H1 (cell line): ENCODE results near the gene BRCC3. TPM values are rescaled to one million over a fixed set of nuclear protein-coding genes. Genes with fewer than 3 reads are reported as not detected.

Experiments used
- CTCF ChIA-PET: fragments of 300-600 bp; sonication (Branson Sonifier 250); formaldehyde crosslinking; loops from one replicate; lab custom pipeline; 2021; ENCODE audit not compliant: partially characterized antibody; lab: Charles Lee
- POLR2A ChIA-PET: fragments of 300-600 bp; sonication (Branson Sonifier 250); formaldehyde crosslinking; loops from one replicate; lab custom pipeline; 2021; ENCODE audit warnings: inconsistent platforms; ENCODE audit not compliant: partially characterized antibody; lab: Charles Lee
- DNase-seq, 2 experiments: peaks; one replicate each; pipeline versions ENCODE4 v3.0.0 to v3.0.0-alpha.2; 2010 to 2022; ENCODE audit warnings: low spot score in 2 of 2, low read depth in 1 of 2, mixed read lengths in 1 of 2
- FAIRE-seq: peaks from 2 replicates; lab custom pipeline; 2011; peaks lifted over from hg19 to GRCh38; lab: Jason Lieb, UNC
- H2AFZ ChIP-seq: 2 replicates; pipeline ENCODE4 v1.8.1; 2012; ENCODE audit warnings: low read length, inconsistent platforms
- H2AK5ac ChIP-seq: 2 replicates; pipeline ENCODE4 v1.6.1; 2013; ENCODE audit warnings: low read depth, low read length
- H2BK120ac ChIP-seq: replicated peaks from 2 replicates; pipeline ENCODE3; 2013; ENCODE audit warnings: low read depth, low read length, inconsistent platforms
- H2BK12ac ChIP-seq: 2 replicates; pipeline ENCODE4 v1.6.1; 2013; ENCODE audit warnings: low read depth, low read length
- H2BK15ac ChIP-seq: 2 replicates; pipeline ENCODE4 v1.6.1; 2013; ENCODE audit warnings: low read length
- H2BK20ac ChIP-seq: 2 replicates; pipeline ENCODE4 v1.6.1; 2013; ENCODE audit warnings: low read length
- H2BK5ac ChIP-seq: 2 replicates; pipeline ENCODE4 v1.6.1; 2013; ENCODE audit warnings: low read depth, low read length
- H3K14ac ChIP-seq: 2 replicates; pipeline ENCODE4 v1.6.1; 2013; ENCODE audit warnings: inconsistent platforms; ENCODE audit not compliant: insufficient read length
- H3K18ac ChIP-seq: 2 replicates; pipeline ENCODE4 v1.6.1; 2013; ENCODE audit warnings: low read length; ENCODE audit errors: extremely low read depth
- H3K23ac ChIP-seq: 2 replicates; pipeline ENCODE4 v1.6.1; 2013; ENCODE audit warnings: inconsistent platforms; ENCODE audit not compliant: insufficient read length
- H3K23me2 ChIP-seq: 2 replicates; pipeline ENCODE4 v1.6.1; 2013; ENCODE audit warnings: low read depth, low read length
- H3K27ac ChIP-seq: 2 replicates; pipeline ENCODE4 v1.6.1; 2011; ENCODE audit warnings: low read depth, low read length, inconsistent platforms
- H3K27me3 ChIP-seq, 4 experiments: replicated peaks in 1 of 4; 1 replicate in 1 of 4; 2 replicates in 3 of 4; pipeline versions ENCODE4 v1.6.1 to v1.8.1; 2011 to 2013; ENCODE audit warnings: low read length in 3 of 4, mild to moderate bottlenecking in 3 of 4, inconsistent platforms in 2 of 4, mixed read lengths in 2 of 4, moderate library complexity in 1 of 4; ENCODE audit not compliant: control insufficient read depth in 3 of 4, insufficient read depth in 3 of 4; ENCODE audit errors: extremely low read depth in 1 of 4
- H3K36me3 ChIP-seq, 4 experiments: 2 replicates each; pipeline versions ENCODE4 v1.6.1 to v1.8.1; 2011 to 2013; ENCODE audit warnings: mild to moderate bottlenecking in 4 of 4, low read length in 3 of 4, moderate library complexity in 2 of 4, control low read depth in 1 of 4, inconsistent platforms in 1 of 4; ENCODE audit not compliant: insufficient read depth in 4 of 4, control insufficient read depth in 2 of 4
- H3K4ac ChIP-seq: replicated peaks from 2 replicates; pipeline ENCODE3; 2013; ENCODE audit warnings: low read length, low read depth, mixed read lengths, inconsistent platforms; ENCODE audit not compliant: insufficient read length
- H3K4me1 ChIP-seq, 4 experiments: replicated peaks in 1 of 4; 1 replicate in 1 of 4; 2 replicates in 3 of 4; pipeline versions ENCODE4 v1.6.1 to v1.8.1; 2011 to 2013; ENCODE audit warnings: low read length in 3 of 4, inconsistent platforms in 2 of 4, mixed read lengths in 1 of 4; ENCODE audit not compliant: insufficient read depth in 4 of 4, control insufficient read depth in 3 of 4
- H3K4me2 ChIP-seq, 2 experiments: 2 replicates each; pipeline versions ENCODE4 v1.6.1 to v1.8.1; 2011 to 2013; ENCODE audit warnings: low read depth in 2 of 2, low read length in 2 of 2, control low read depth in 1 of 2, inconsistent platforms in 1 of 2, mild to moderate bottlenecking in 1 of 2; ENCODE audit not compliant: insufficient read depth in 1 of 2
- H3K4me3 ChIP-seq, 4 experiments: fragments of 200-600, 300-600 bp in 1 of 4; sonication (generic), shearing (Covaris generic), sonication (Bioruptor Twin) in 1 of 4; 2 replicates each; pipeline versions ENCODE4 v1.5.1 to v1.8.1; 2011 to 2016; ENCODE audit warnings: low read length in 4 of 4, low read depth in 3 of 4, control low read depth in 2 of 4, inconsistent platforms in 2 of 4, mild to moderate bottlenecking in 2 of 4, mixed read lengths in 1 of 4, moderate library complexity in 1 of 4; ENCODE audit not compliant: insufficient read depth in 2 of 4; ENCODE audit errors: extremely low read depth in 1 of 4
- H3K56ac ChIP-seq: replicated peaks from 2 replicates; pipeline ENCODE3; 2013; ENCODE audit warnings: low read depth, mild to moderate bottlenecking, mixed read lengths, low read length, inconsistent platforms; ENCODE audit not compliant: insufficient read length
- H3K79me1 ChIP-seq: 2 replicates; pipeline ENCODE4 v1.6.1; 2013; ENCODE audit warnings: low read depth, low read length, control low read depth
- H3K79me2 ChIP-seq, 2 experiments: 2 replicates each; pipeline versions ENCODE4 v1.6.1 to v1.8.1; 2012 to 2013; ENCODE audit warnings: low read length in 2 of 2, mild to moderate bottlenecking in 2 of 2, inconsistent platforms in 1 of 2; ENCODE audit not compliant: insufficient read depth in 2 of 2, control insufficient read depth in 1 of 2
- H3K9ac ChIP-seq, 4 experiments: replicated peaks in 1 of 4; 1 replicate in 1 of 4; 2 replicates in 3 of 4; pipeline versions ENCODE4 v1.6.1 to v1.8.1; 2011 to 2013; ENCODE audit warnings: low read depth in 3 of 4, low read length in 3 of 4, control low read depth in 2 of 4, mild to moderate bottlenecking in 2 of 4, moderate library complexity in 2 of 4, inconsistent platforms in 1 of 4; ENCODE audit errors: extremely low read depth in 1 of 4
- H3K9me3 ChIP-seq, 2 experiments: 2 replicates each; pipeline versions ENCODE4 v1.6.1 to v1.8.1; 2012 to 2013; ENCODE audit warnings: mild to moderate bottlenecking in 2 of 2, moderate library complexity in 2 of 2, control low read depth in 1 of 2, inconsistent platforms in 1 of 2, low read depth in 1 of 2, low read length in 1 of 2, mixed read lengths in 1 of 2; ENCODE audit not compliant: insufficient read depth in 2 of 2
- H4K20me1 ChIP-seq, 2 experiments: replicated peaks in 1 of 2; 2 replicates each; pipeline versions ENCODE3 to v1.8.1; 2011 to 2013; ENCODE audit warnings: inconsistent platforms in 2 of 2, low read length in 2 of 2, mild to moderate bottlenecking in 1 of 2; ENCODE audit not compliant: insufficient read depth in 2 of 2, control insufficient read depth in 1 of 2
- H4K5ac ChIP-seq: 2 replicates; pipeline ENCODE4 v1.6.1; 2013; ENCODE audit warnings: low read length, low read depth, mixed read lengths, inconsistent platforms; ENCODE audit not compliant: insufficient read length
- H4K8ac ChIP-seq: 2 replicates; pipeline ENCODE4 v1.8.0; 2013; ENCODE audit warnings: mild to moderate bottlenecking, moderate library complexity, low read length, inconsistent platforms; ENCODE audit not compliant: insufficient read depth; ENCODE audit errors: extremely low read depth
- H4K91ac ChIP-seq: replicated peaks from 2 replicates; pipeline ENCODE3; 2013; ENCODE audit warnings: low read length, mixed read lengths, inconsistent platforms; ENCODE audit not compliant: insufficient read length
- HDAC6 ChIP-seq: IDR thresholded peaks from one replicate; pipeline ENCODE4 v1.7.1; 2012; ENCODE audit warnings: low read depth, mild to moderate bottlenecking, inconsistent platforms, low read length, moderate library complexity
- POLR2A ChIP-seq, 2 experiments: IDR thresholded peaks; 1 replicate in 1 of 2; 2 replicates in 1 of 2; pipeline ENCODE4 v1.6.1; 2011; ENCODE audit warnings: low read depth in 2 of 2, low read length in 2 of 2, mild to moderate bottlenecking in 2 of 2; ENCODE audit errors: control extremely low read depth in 1 of 2
- RAD21 ChIP-seq, 2 experiments: IDR thresholded peaks in 1 of 2; conservative IDR thresholded peaks in 1 of 2; 2 replicates each; pipeline ENCODE4 v1.6.1; 2011; ENCODE audit warnings: low read depth in 2 of 2, low read length in 2 of 2, improper control_type of control experiment in 1 of 2, inconsistent platforms in 1 of 2, mild to moderate bottlenecking in 1 of 2, moderate library complexity in 1 of 2
- RXRA ChIP-seq: IDR thresholded peaks from 2 replicates; pipeline ENCODE4 v1.6.1; 2011; ENCODE audit warnings: low read depth, mild to moderate bottlenecking, low read length, moderate library complexity; ENCODE audit not compliant: insufficient read depth
- SUZ12 ChIP-seq: fragments of 200-600 bp; sonication (generic); IDR thresholded peaks from 2 replicates; pipeline ENCODE4 v1.6.1; 2012; ENCODE audit warnings: mild to moderate bottlenecking, inconsistent platforms, low read length, moderate library complexity, mixed read lengths
- WGBS, 2 experiments: shearing (Covaris generic) in 1 of 2; methylation state at CpG; one replicate each; pipeline versions ENCODE4 v1.1.6 to v1.1.7; 2013 to 2015; ENCODE audit warnings: low lambda C conversion rate in 2 of 2, mixed read lengths in 2 of 2, inconsistent platforms in 1 of 2, low coverage in 1 of 2, missing lambda C conversion rate in 1 of 2; ENCODE audit not compliant: insufficient replicate concordance in 2 of 2, insufficient coverage in 1 of 2, insufficient read length in 1 of 2; ENCODE audit errors: extremely low coverage in 1 of 2, missing lambda C conversion rate in 1 of 2; 5-methylcytosine and 5-hydroxymethylcytosine counted together
- polyA plus RNA-seq, 7 experiments: library from polyadenylated mRNA; depleted of rRNA in 3 of 7; stranded (reverse) in 5 of 7; unstranded in 2 of 7; fragments of >200 nt in 5 of 7; fragments of 200-250 nt in 2 of 7; gene quantifications; 1 replicate in 5 of 7; 2 replicates in 1 of 7; 4 replicates in 1 of 7; pipeline versions ENCODE4 v1.2.1 to v1.2.3, GENCODE V29; 2011 to 2013; ENCODE audit warnings: missing spikeins in 2 of 7, mixed read lengths in 2 of 7
- total RNA-seq: library from RNA; stranded (reverse); fragmentation: NEBNext Ultra II Directional; extraction: Animal tissue kit (Norgen Biotek cat#: 25700); gene quantifications from 2 replicates; pipeline ENCODE4 v1.2.1, GENCODE V29; 2021

BRCC3 gene
- total and polyA plus RNA-seq, 2 of the 8 experiments (the other 6 are each of a cell fraction or from before 2014, with no cell fraction given): 13.1 to 23.2 TPM

DNA sequence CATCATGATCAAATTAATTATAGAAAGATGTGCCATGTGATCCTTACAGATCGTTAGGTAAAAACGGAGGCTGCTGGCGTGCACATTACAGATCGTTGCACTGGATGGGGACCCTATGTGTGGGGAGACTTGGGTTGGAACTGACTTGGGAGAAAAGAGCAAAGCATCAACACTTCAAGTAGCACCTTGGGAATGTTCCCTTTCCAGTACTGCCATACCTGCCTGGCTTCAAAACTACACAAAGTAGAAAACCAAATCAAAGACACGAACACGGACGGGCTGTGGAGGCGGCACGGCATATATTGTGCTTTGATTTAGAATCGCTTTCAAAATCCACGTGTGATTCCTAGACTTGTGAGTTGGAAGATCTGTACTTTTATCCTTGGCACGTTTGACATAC, 1.3 kb upstream of the BRCC3 start:
- H3K23ac ChIP-seq: no peak overlapping the region
- no peak overlapping the region for H2AK5ac ChIP-seq
- H4K8ac ChIP-seq: no peak overlapping the region
- H3K4ac ChIP-seq: no peak overlapping the region
- WGBS, 2 experiments: 5% methylated on average over 12 of the region's 12 CpGs; no CpG with 5 or more reads in 1 of the 2 experiments
- peaks cover 0 to 20% of the 10 kb centered on the region in 2 experiments; a peak in 2 of 4 replicates for H3K79me2 ChIP-seq
- H3K56ac ChIP-seq: no peak overlapping the region
- no peaks in the 10 kb centered on the region for H3K79me1 ChIP-seq
- no peak overlapping the region for H2BK12ac ChIP-seq
- H3K4me3 ChIP-seq: peak overlapping the region; percentile 57 to 95 (median 63)
- ChIA-PET CTCF (no interaction called here), POLR2A (no interaction called here)
- no peak overlapping the region for H2BK15ac ChIP-seq
- H2BK5ac ChIP-seq: no peak overlapping the region
- no peak overlapping the region for H2BK20ac ChIP-seq
- no peak overlapping the region for H2BK120ac ChIP-seq
- FAIRE-seq (no peak), DNase-seq (no peak)
- H3K23me2 ChIP-seq: 0 out of 2 replicates have a peak, but pooled peaks cover 2% of the 10 kb centered on the region
- peak overlapping the region in 2 of 4 experiments; percentile 49 to 75; a peak in 3 of 7 replicates for H3K9ac ChIP-seq
- H3K27ac ChIP-seq: no peak overlapping the region
- TF ChIP-seq RXRA (no peak), HDAC6 (no peak), POLR2A (IDR thresholded peaks at IDR 0.05; ENCODE audit: control extremely low read depth in 1 of 2, low read depth in 2 of 2, low read length in 2 of 2) (no peak), RAD21 (IDR thresholded peaks at IDR 0.05 in 1 of 2, conservative IDR thresholded peaks at IDR 0.05 in 1 of 2; ENCODE audit: low read depth in 2 of 2, low read length in 2 of 2) (no peak), SUZ12 (no peak)
- no peaks in the 10 kb centered on the region for H4K20me1 ChIP-seq
- H4K91ac ChIP-seq: no peak overlapping the region
- no peaks in the 10 kb centered on the region for H3K9me3 ChIP-seq
- H3K4me1 ChIP-seq: no peaks in the 10 kb centered on the region
- H2AFZ ChIP-seq: 0 out of 2 replicates have a peak overlapping the region, but pooled peaks have one; percentile 32
- no peak overlapping the region; the same call in 1 of the 2 replicates for H3K18ac ChIP-seq
- no peak overlapping the region for H4K5ac ChIP-seq
- no peaks in the 10 kb centered on the region for H3K27me3 ChIP-seq
- H3K4me2 ChIP-seq: peak overlapping the region; percentile 84 to 91
- no peak overlapping the region for H3K14ac ChIP-seq
- peaks cover 0 to 8% (median 1%) of the 10 kb centered on the region in 4 experiments; a peak in 4 of 8 replicates for H3K36me3 ChIP-seq
